Neural progenitor cell (in vitro differentiated cells): ENCODE measurements around the gene KRT20. TPM values are rescaled to one million over a fixed set of nuclear protein-coding genes. Genes with fewer than 3 reads are reported as not detected.

Experiments used
- DNase-seq: peaks from one replicate; pipeline ENCODE4 v3.0.0-alpha.2; 2016; ENCODE audit warnings: low spot score
- H2AFZ ChIP-seq: fragments of 200-600 bp; sonication (generic); replicated peaks from 2 replicates; pipeline ENCODE4 v1.6.1; 2016; ENCODE audit warnings: antibody characterized with exemption
- H3F3A ChIP-seq: fragments of 200-600 bp; sonication (generic); 2 replicates; pipeline ENCODE4 v1.6.1; 2016; ENCODE audit warnings: antibody characterized with exemption, low read depth
- H3K27ac ChIP-seq: fragments of 200-600 bp; sonication (generic); 2 replicates; pipeline ENCODE4 v1.5.1; 2016; ENCODE audit warnings: mild to moderate bottlenecking
- H3K27me3 ChIP-seq: fragments of 200-600 bp; sonication (generic); 2 replicates; pipeline ENCODE4 v1.6.1; 2016; ENCODE audit warnings: mild to moderate bottlenecking, moderate library complexity
- H3K36me3 ChIP-seq: fragments of 200-600 bp; sonication (generic); 2 replicates; pipeline ENCODE4 v1.5.1; 2016
- H3K4me1 ChIP-seq: fragments of 200-600 bp; sonication (generic); 2 replicates; pipeline ENCODE4 v1.6.1; 2016; ENCODE audit warnings: mixed run types
- H3K4me2 ChIP-seq: fragments of 200-600 bp; sonication (generic); 2 replicates; pipeline ENCODE4 v1.6.1; 2016
- H3K4me3 ChIP-seq: fragments of 200-600 bp; sonication (generic); 2 replicates; pipeline ENCODE4 v1.5.1; 2016
- H3K79me2 ChIP-seq: fragments of 200-600 bp; sonication (generic); 2 replicates; pipeline ENCODE4 v1.6.1; 2016; ENCODE audit warnings: low read depth
- H3K9ac ChIP-seq: fragments of 200-600 bp; sonication (generic); 2 replicates; pipeline ENCODE4 v1.6.1; 2016
- H3K9me3 ChIP-seq: fragments of 200-600 bp; sonication (generic); 2 replicates; pipeline ENCODE4 v1.5.1; 2016; ENCODE audit warnings: low read depth
- H4K20me1 ChIP-seq: fragments of 200-600 bp; sonication (generic); 2 replicates; pipeline ENCODE4 v1.6.1; 2016; ENCODE audit warnings: low read depth
- H3K27ac Mint-ChIP-seq: 3 replicates; pipeline ENCODE4 v1.8.0; 2021; ENCODE audit warnings: mixed read lengths
- H3K27me3 Mint-ChIP-seq: 2 replicates; pipeline ENCODE4 v1.8.0; 2022; ENCODE audit warnings: low read depth, mild to moderate bottlenecking, inconsistent platforms, moderate library complexity, mixed read lengths; ENCODE audit not compliant: insufficient read depth
- H3K36me3 Mint-ChIP-seq: 3 replicates; pipeline ENCODE4 v1.8.0; 2021; ENCODE audit warnings: mixed read lengths
- H3K4me1 Mint-ChIP-seq: 3 replicates; pipeline ENCODE4 v1.8.0; 2021; ENCODE audit warnings: mixed read lengths
- H3K4me3 Mint-ChIP-seq: 3 replicates; pipeline ENCODE4 v1.8.0; 2021; ENCODE audit warnings: mild to moderate bottlenecking, moderate library complexity, mixed read lengths
- H3K9me3 Mint-ChIP-seq: 3 replicates; pipeline ENCODE4 v1.8.0; 2020; ENCODE audit warnings: mixed read lengths
- EZH2 ChIP-seq: fragments of 200-600 bp; sonication (generic); IDR thresholded peaks from 2 replicates; pipeline ENCODE4 v1.6.1; 2017; ENCODE audit warnings: antibody characterized with exemption, mild to moderate bottlenecking, moderate library complexity
- EZH2phosphoT487 ChIP-seq: fragments of 200-600 bp; sonication (generic); IDR thresholded peaks from 2 replicates; pipeline ENCODE4 v1.6.1; 2017; ENCODE audit warnings: antibody characterized with exemption
- total RNA-seq: library from RNA; depleted of rRNA; stranded (reverse); fragments of >200 nt; gene quantifications from 2 replicates; pipeline ENCODE4 v1.2.3, GENCODE V29; 2015; ENCODE audit warnings: low replicate concordance
- TF ChIP-seq, protein P1 (sequence below): fragments of 200-600 bp; sonication (generic); IDR thresholded peaks from 2 replicates; pipeline ENCODE4 v1.5.1; 2017; ENCODE audit warnings: antibody characterized with exemption, mild to moderate bottlenecking

The KRT20 gene
- total RNA-seq, 1 donor from 2014 or later = not detected

- Mint-ChIP-seq H3K4me3 (no peak overlapping the region), H3K36me3 (no peaks in the 10 kb centered on the region), H3K4me1 (no peaks in the 10 kb centered on the region), H3K9me3 (no peaks in the 10 kb centered on the region), H3K27me3 (no peaks in the 10 kb centered on the region), H3K27ac (no peak overlapping the region)
- no peak overlapping the region for H3K4me3 ChIP-seq
- peaks cover 9% of the 10 kb centered on the region for H3K27me3 ChIP-seq
- no peak overlapping the region for H3K9ac ChIP-seq
- no peak for DNase-seq
- no peaks in the 10 kb centered on the region for H4K20me1 ChIP-seq
- H3K27ac ChIP-seq = no peak overlapping the region
- TF ChIP-seq EZH2phosphoT487 = no peak
- TF ChIP-seq, protein P1, sequence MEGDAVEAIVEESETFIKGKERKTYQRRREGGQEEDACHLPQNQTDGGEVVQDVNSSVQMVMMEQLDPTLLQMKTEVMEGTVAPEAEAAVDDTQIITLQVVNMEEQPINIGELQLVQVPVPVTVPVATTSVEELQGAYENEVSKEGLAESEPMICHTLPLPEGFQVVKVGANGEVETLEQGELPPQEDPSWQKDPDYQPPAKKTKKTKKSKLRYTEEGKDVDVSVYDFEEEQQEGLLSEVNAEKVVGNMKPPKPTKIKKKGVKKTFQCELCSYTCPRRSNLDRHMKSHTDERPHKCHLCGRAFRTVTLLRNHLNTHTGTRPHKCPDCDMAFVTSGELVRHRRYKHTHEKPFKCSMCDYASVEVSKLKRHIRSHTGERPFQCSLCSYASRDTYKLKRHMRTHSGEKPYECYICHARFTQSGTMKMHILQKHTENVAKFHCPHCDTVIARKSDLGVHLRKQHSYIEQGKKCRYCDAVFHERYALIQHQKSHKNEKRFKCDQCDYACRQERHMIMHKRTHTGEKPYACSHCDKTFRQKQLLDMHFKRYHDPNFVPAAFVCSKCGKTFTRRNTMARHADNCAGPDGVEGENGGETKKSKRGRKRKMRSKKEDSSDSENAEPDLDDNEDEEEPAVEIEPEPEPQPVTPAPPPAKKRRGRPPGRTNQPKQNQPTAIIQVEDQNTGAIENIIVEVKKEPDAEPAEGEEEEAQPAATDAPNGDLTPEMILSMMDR = no peak
- no peak for TF ChIP-seq EZH2
- no peaks in the 10 kb centered on the region for H3F3A ChIP-seq
- H3K9me3 ChIP-seq = no peaks in the 10 kb centered on the region
- H2AFZ ChIP-seq = no peak overlapping the region
- H3K79me2 ChIP-seq = no peaks in the 10 kb centered on the region
- no peak overlapping the region for H3K4me2 ChIP-seq
- H3K4me1 ChIP-seq = no peaks in the 10 kb centered on the region
- H3K36me3 ChIP-seq = no peaks in the 10 kb centered on the region
These were observed 3.2 kb upstream of the KRT20 start for GRCh38 chr17:40888196-40888720.

DNA sequence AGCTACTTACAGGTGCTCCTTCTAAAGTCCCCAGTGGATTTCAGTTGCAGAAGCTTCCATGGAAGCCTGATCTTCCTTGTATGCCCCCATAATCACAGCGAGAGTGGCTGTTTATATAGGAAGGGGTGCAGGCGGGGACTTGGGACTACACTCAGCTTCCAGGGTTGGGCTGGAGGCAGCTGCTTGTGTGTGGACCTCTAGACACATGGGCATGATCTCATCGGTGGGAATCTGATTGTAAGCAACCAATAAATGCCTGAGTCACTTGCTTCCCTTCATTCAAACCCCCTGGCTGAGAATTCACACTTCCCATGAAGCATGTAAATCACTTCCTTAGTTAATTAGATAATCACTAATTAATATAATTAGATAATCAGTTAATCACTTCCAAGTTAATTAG, 1.0 kb upstream of the KRT20 start:
- Histone ChIP-seq H3K79me2 (no peaks in the 10 kb centered on the region), H3F3A (no peaks in the 10 kb centered on the region), H3K27me3 (peaks cover 9% of the 10 kb centered on the region), H3K4me1 (no peaks in the 10 kb centered on the region), H3K9ac (no peak overlapping the region), H3K9me3 (no peaks in the 10 kb centered on the region), H4K20me1 (no peaks in the 10 kb centered on the region), H3K36me3 (no peaks in the 10 kb centered on the region), H2AFZ (no peak overlapping the region), H3K4me3 (no peak overlapping the region), H3K4me2 (no peak overlapping the region), H3K27ac (no peak overlapping the region)
- H3K27me3 Mint-ChIP-seq = no peaks in the 10 kb centered on the region
- H3K4me3 Mint-ChIP-seq = no peak overlapping the region
- H3K27ac Mint-ChIP-seq = no peak overlapping the region
- no peaks in the 10 kb centered on the region for H3K9me3 Mint-ChIP-seq
- no peaks in the 10 kb centered on the region for H3K36me3 Mint-ChIP-seq
- DNase-seq = no peak
- TF ChIP-seq EZH2phosphoT487 = no peak
- no peak for TF ChIP-seq EZH2
- TF ChIP-seq, protein P1 = no peak
- H3K4me1 Mint-ChIP-seq = no peaks in the 10 kb centered on the region

GRCh38 chr17:40883626-40884334, 1.3 kb downstream of the KRT20 start:
- no peak for DNase-seq
- Histone ChIP-seq H3K4me2 (no peak overlapping the region), H3K9me3 (no peaks in the 10 kb centered on the region), H3K79me2 (no peaks in the 10 kb centered on the region), H4K20me1 (no peaks in the 10 kb centered on the region), H3K4me3 (no peak overlapping the region), H3K4me1 (no peaks in the 10 kb centered on the region), H2AFZ (no peak overlapping the region), H3K9ac (no peak overlapping the region), H3K27ac (no peak overlapping the region), H3K27me3 (peaks cover 1% of the 10 kb centered on the region), H3F3A (no peaks in the 10 kb centered on the region), H3K36me3 (no peaks in the 10 kb centered on the region)
- Mint-ChIP-seq H3K4me3 (no peak overlapping the region), H3K27me3 (no peaks in the 10 kb centered on the region), H3K36me3 (no peaks in the 10 kb centered on the region), H3K4me1 (no peaks in the 10 kb centered on the region), H3K27ac (no peak overlapping the region), H3K9me3 (no peaks in the 10 kb centered on the region)
- TF ChIP-seq, protein P1 = no peak
- TF ChIP-seq EZH2phosphoT487 = no peak
- no peak for TF ChIP-seq EZH2
